Thymus (tissue), 11 donors: ENCODE results near the gene SMDT1. TPM values are rescaled to one million over a fixed set of nuclear protein-coding genes. Genes with fewer than 3 reads are reported as not detected.

Experiments used
- DNase-seq, 9 donors: peaks; one replicate each; pipeline ENCODE4 v3.0.0-alpha.2; 2013; ENCODE audit warnings: low spot score in 9 of 9, low read depth in 6 of 9, missing footprints in 1 of 9
- H3K27ac ChIP-seq, 2 donors: one replicate each; pipeline ENCODE4 v1.5.1; 2013; ENCODE audit warnings: control low read depth in 1 of 2, low read depth in 1 of 2, low read length in 1 of 2, mild to moderate bottlenecking in 1 of 2, moderate library complexity in 1 of 2
- H3K27me3 ChIP-seq, 2 donors: one replicate each; pipeline ENCODE4 v1.5.1; 2013; ENCODE audit warnings: low read length in 1 of 2; ENCODE audit not compliant: control insufficient read depth in 2 of 2, insufficient read depth in 1 of 2
- H3K36me3 ChIP-seq, 2 donors: one replicate each; pipeline ENCODE4 v1.5.1; 2013; ENCODE audit warnings: low read length in 1 of 2, mild to moderate bottlenecking in 1 of 2, moderate library complexity in 1 of 2; ENCODE audit not compliant: control insufficient read depth in 2 of 2, insufficient read depth in 2 of 2
- H3K4me1 ChIP-seq, 2 donors: one replicate each; pipeline ENCODE4 v1.5.1; 2013; ENCODE audit warnings: low read length in 2 of 2; ENCODE audit not compliant: control insufficient read depth in 2 of 2, insufficient read depth in 2 of 2
- H3K4me3 ChIP-seq, 2 donors: one replicate each; pipeline ENCODE4 v1.5.1; 2013; ENCODE audit warnings: low read length in 2 of 2, control low read depth in 1 of 2, mild to moderate bottlenecking in 1 of 2
- H3K9me3 ChIP-seq, 2 donors: one replicate each; pipeline ENCODE4 v1.5.1; 2013; ENCODE audit warnings: low read length in 1 of 2, mild to moderate bottlenecking in 1 of 2; ENCODE audit not compliant: control insufficient read depth in 2 of 2, insufficient read depth in 1 of 2
- WGBS: extraction: QIAGEN DNeasy Blood & Tissue Kit; methylation state at CpG from one replicate; pipeline ENCODE4 v1.1.7; 2013; 5-methylcytosine and 5-hydroxymethylcytosine counted together
- polyA plus RNA-seq: library from polyadenylated mRNA; stranded (reverse); fragments of 200-250 nt; gene quantifications from one replicate; pipeline ENCODE4 v1.2.3, GENCODE V29; 2013
- total RNA-seq: library from RNA; stranded (reverse); fragments of 120-200 nt; gene quantifications from one replicate; pipeline ENCODE4 v1.2.4, GENCODE V29; 2013
- donor health status: healthy.

SMDT1 gene
- total and polyA plus RNA-seq, 2 donors = 18.7 to 78.8 TPM

GRCh38 chr22:42056757-42057511 is 22.6 kb upstream of the SMDT1 start:
- Histone ChIP-seq H3K4me3 (no peak overlapping the region), H3K27me3 (no peaks in the 10 kb centered on the region), H3K4me1 (no peaks in the 10 kb centered on the region), H3K9me3 (peaks cover 0 to 6% of the 10 kb centered on the region in 2 donors), H3K36me3 (peaks cover 18 to 19% of the 10 kb centered on the region in 2 donors), H3K27ac (no peak overlapping the region)
- 100% methylated on average over 1 of the region's 1 CpG for WGBS
- DNase-seq = no peak

DNA sequence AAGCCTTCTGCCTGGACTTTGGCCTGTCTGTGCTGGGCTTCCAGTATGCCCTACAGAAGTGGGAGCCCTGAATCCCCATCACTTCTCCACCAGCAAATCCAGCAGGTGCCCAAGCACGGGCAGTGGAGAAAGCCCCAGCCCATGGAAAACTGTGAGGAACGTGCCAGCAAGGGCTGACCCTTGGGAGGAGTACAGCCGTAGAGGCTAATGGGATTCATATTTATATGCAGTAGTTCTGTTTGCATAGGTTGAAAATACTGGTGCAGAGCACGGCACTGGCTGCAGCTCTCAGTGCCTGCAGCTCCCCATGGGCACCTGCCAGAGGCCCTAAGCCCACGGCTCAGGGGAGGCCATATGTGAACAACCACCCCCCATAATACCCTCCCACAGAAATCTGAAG is 19.0 kb upstream of the SMDT1 start:
- WGBS = 90% methylated on average over 5 of the region's 5 CpGs
- Histone ChIP-seq H3K9me3 (peaks cover 0 to 6% of the 10 kb centered on the region in 2 donors), H3K36me3 (peaks cover 23 to 37% of the 10 kb centered on the region in 2 donors), H3K27me3 (no peaks in the 10 kb centered on the region), H3K4me1 (no peaks in the 10 kb centered on the region), H3K27ac (no peak overlapping the region), H3K4me3 (no peak overlapping the region)
- DNase-seq = no peak

DNA sequence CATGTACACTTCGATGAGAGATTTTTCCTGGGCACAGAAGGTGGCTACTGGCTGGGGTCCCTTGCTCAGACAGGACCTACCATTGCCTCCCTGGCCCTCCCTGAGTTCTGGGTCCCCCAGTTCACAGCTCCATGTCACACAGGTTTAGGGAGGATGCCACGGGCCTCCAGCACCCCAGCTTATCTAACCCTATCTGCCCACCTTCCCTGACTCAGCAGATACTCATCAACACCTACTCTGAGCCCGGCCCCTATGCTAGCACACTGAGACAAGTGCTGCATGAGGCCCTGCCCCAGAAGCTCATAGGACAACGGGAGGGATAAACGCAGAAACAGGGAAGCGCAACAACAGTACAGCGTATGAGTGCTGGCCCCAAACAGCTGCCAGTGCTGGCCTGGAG is 18.5 kb upstream of the SMDT1 start:
- H3K27me3 ChIP-seq = no peaks in the 10 kb centered on the region
- H3K4me3 ChIP-seq = no peak overlapping the region
- H3K4me1 ChIP-seq = no peaks in the 10 kb centered on the region
- WGBS = 98% methylated on average over 7 of the region's 7 CpGs
- peaks cover 0 to 6% of the 10 kb centered on the region in 2 donors for H3K9me3 ChIP-seq
- H3K27ac ChIP-seq = no peak overlapping the region
- H3K36me3 ChIP-seq = peaks cover 25 to 39% of the 10 kb centered on the region in 2 donors
- no peak for DNase-seq

DNA sequence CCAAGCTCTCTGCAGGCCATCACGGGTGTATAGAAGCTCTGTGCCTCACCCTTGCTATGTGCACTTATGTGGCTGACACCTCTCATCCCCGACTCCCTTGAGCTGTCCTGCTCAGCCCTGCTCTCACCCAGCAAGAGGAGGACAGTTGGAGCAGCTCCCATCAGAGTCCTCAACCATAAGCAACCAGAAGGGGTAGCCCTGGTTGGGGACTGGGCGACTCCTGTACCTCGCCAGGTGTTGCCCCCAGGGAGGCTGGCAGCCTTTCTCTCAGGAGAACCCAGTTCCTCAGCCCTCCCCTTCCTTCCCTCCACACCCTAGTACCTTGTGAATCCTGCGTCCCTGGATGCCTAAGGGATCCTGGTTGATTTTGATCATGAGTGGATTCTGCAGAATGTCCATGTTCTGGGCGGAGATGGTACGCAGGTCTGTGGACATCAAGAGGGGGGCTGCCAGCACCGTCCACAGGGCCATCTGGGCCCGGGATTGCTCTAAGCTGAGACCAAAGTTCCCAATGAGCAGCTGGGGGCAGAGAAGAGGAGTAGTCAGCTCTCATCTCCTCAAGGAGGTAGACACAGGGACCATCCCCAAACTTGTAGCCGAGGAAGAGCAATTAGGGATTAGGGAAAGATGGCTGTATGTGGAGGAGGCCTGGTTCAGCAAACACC is 16.9 kb upstream of the SMDT1 start:
- no peak for DNase-seq
- Histone ChIP-seq H3K9me3 (peaks cover 0 to 6% of the 10 kb centered on the region in 2 donors), H3K4me1 (no peaks in the 10 kb centered on the region), H3K27me3 (no peaks in the 10 kb centered on the region), H3K27ac (no peak overlapping the region), H3K36me3 (peaks cover 32 to 46% of the 10 kb centered on the region in 2 donors), H3K4me3 (no peak overlapping the region)
- 93% methylated on average over 10 of the region's 10 CpGs for WGBS

GRCh38 chr22:42064629-42065028 is 14.9 kb upstream of the SMDT1 start:
- Histone ChIP-seq H3K27me3 (no peaks in the 10 kb centered on the region), H3K4me1 (peaks cover 0 to 1% of the 10 kb centered on the region in 2 donors), H3K4me3 (no peak overlapping the region), H3K36me3 (peaks cover 25 to 44% of the 10 kb centered on the region in 2 donors), H3K27ac (no peak overlapping the region), H3K9me3 (no peaks in the 10 kb centered on the region)
- DNase-seq = no peak
- WGBS = 100% methylated on average over 1 of the region's 1 CpG

DNA sequence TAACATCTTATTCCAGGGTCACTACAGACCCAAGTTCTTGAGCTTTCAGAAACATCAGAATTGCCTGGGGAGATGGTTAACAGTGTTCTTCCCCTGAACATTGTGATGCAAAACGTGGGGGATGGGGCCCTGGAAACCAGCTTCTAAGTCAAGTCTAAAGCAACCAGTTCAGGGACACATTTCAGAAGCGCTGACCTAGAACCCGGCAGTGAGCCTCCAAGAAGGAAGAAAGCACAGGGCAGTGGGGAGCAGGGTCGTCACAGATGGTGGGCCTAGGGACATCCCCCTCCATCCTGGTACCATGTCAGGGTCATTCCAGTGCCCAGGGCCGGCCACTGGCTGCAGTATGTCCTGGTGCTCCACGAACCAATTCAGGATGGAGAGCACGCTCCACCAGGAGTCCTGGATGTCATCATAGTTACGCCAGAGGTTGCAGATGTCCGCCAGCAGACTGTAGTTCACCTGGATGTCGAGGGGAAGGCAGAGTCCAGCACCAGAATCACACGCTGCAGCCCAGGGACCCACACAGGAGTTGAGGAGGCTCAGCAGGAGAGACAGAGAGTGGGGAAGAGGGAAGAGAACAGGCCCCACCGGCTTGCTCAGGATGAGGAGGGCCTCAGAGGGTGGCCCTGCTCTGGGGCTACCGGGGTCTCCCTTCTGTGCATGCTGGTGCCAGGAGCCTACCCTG is 13.9 kb upstream of the SMDT1 start:
- H3K4me1 ChIP-seq = peaks cover 0 to 9% of the 10 kb centered on the region in 2 donors

DNA sequence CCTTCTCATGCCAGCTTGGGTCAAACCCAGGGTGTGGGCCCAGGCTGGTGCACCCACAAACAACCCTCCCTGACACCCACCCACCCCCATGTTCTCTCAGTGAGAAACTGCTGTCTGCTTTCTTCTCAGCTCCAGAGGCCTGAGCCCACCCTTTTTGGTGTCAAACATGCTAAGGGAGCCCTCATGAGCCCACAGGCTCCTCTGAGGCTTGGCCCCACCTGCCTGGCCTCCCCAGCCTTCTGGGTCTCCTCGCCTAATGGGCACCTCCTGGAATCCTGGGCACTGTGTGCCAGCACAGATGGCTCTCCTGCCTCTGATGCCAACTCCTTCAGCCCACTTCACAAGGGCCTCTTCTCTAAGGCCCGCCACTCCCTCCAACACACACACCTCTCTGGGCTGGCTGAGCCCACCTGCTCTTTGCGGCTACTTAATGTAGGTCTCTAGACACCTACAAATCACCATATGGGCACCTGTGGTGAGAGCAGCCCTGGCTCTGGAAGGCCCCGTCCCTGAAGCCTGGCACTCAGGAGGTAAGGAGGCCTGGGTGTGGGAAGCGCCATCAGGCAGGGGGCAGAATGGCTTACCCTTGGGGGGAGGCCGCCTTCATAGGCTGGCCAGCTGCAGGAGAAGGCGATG is 13.3 kb upstream of the SMDT1 start:
- Histone ChIP-seq H3K4me3 (no peak overlapping the region), H3K27ac (no peak overlapping the region), H3K4me1 (peaks cover 3 to 13% of the 10 kb centered on the region in 2 donors), H3K27me3 (no peaks in the 10 kb centered on the region), H3K9me3 (no peaks in the 10 kb centered on the region), H3K36me3 (peaks cover 13 to 33% of the 10 kb centered on the region in 2 donors)
- 98% methylated on average over 7 of the region's 7 CpGs for WGBS
- no peak for DNase-seq

More for the DNA sequence above, 13.9 kb upstream of the SMDT1 start:
- H3K4me3 ChIP-seq = no peak overlapping the region
- H3K36me3 ChIP-seq = peaks cover 16 to 37% of the 10 kb centered on the region in 2 donors
- no peak overlapping the region for H3K27ac ChIP-seq
- no peaks in the 10 kb centered on the region for H3K27me3 ChIP-seq
- 95% methylated on average over 13 of the region's 13 CpGs for WGBS
- H3K9me3 ChIP-seq = no peaks in the 10 kb centered on the region
- DNase-seq = no peak

- no peak for DNase-seq
- 97% methylated on average over 10 of the region's 10 CpGs for WGBS
These were observed 12.6 kb upstream of the SMDT1 start for GRCh38 chr22:42066937-42067336.

More at GRCh38 chr22:42066937-42067336, 12.6 kb upstream of the SMDT1 start:
- Histone ChIP-seq H3K4me1 (peaks cover 8 to 19% of the 10 kb centered on the region in 2 donors), H3K9me3 (no peaks in the 10 kb centered on the region), H3K27me3 (no peaks in the 10 kb centered on the region), H3K4me3 (no peak overlapping the region), H3K36me3 (peaks cover 13 to 30% of the 10 kb centered on the region in 2 donors), H3K27ac (no peak overlapping the region)
